ENCODE results near the gene SLC39A11. TPM values are rescaled to one million over a fixed set of nuclear protein-coding genes. Genes with fewer than 3 reads are reported as not detected.
"Not testable (repeated sequence)": the region's sequence is repeated elsewhere in the genome, so short reads cannot be mapped to it uniquely, and the experiment has no call there.

SLC39A11 gene
- total RNA-seq, 4 donors from 2014 or later = 55.1 to 123 (median 97.0) TPM

GRCh38 chr17:72903522-72903921, 189.0 kb downstream of the SLC39A11 start:
- H3K4me3 ChIP-seq (replicated peaks in 1 of 3) = no peak overlapping the region
- no peak overlapping the region for H3K27ac ChIP-seq
- intact Hi-C loops (cut with DNase I) = no loop called here
- H3K27me3 ChIP-seq = no peaks in the 10 kb centered on the region
- H3K9me3 ChIP-seq = no peaks in the 10 kb centered on the region
- WGBS, 2 donors = 57 to 81% methylated on average over 4 of the region's 4 CpGs
- H3K4me1 ChIP-seq = no peaks in the 10 kb centered on the region
- no peak for DNase-seq
- no peak for TF ChIP-seq POLR2A (IDR thresholded peaks at IDR 0.05)
- TF ChIP-seq CTCF (IDR thresholded peaks at IDR 0.05) = no peak
- peaks cover 0 to 3% of the 10 kb centered on the region in 2 donors for H3K36me3 ChIP-seq

GRCh38 chr17:72901657-72902056, 190.8 kb downstream of the SLC39A11 start:
- Histone ChIP-seq H3K4me3 (replicated peaks in 1 of 3) (no peak overlapping the region), H3K27ac (no peak overlapping the region), H3K4me1 (no peaks in the 10 kb centered on the region), H3K27me3 (no peaks in the 10 kb centered on the region), H3K9me3 (no peaks in the 10 kb centered on the region), H3K36me3 (peaks cover 0 to 3% of the 10 kb centered on the region in 2 donors)
- WGBS, 2 donors = 93 to 100% methylated on average over 3 of the region's 3 CpGs
- TF ChIP-seq POLR2A (IDR thresholded peaks at IDR 0.05) (no peak), CTCF (IDR thresholded peaks at IDR 0.05) (no peak)
- DNase-seq = no peak
- intact Hi-C loops (cut with DNase I) = no loop called here

GRCh38 chr17:72901083-72901482, 191.4 kb downstream of the SLC39A11 start:
- H3K4me3 ChIP-seq (replicated peaks in 1 of 3) = no peak overlapping the region
- H3K4me1 ChIP-seq = no peaks in the 10 kb centered on the region
- no peak for DNase-seq
- no peak for TF ChIP-seq CTCF (IDR thresholded peaks at IDR 0.05)
- TF ChIP-seq POLR2A (IDR thresholded peaks at IDR 0.05) = no peak
- intact Hi-C loops (cut with DNase I) = no loop called here
- no peaks in the 10 kb centered on the region for H3K27me3 ChIP-seq
- H3K36me3 ChIP-seq = peaks cover 0 to 1% of the 10 kb centered on the region in 2 donors
- H3K27ac ChIP-seq = no peak overlapping the region
- WGBS, 2 donors = 88 to 90% methylated on average over 9 of the region's 9 CpGs
- no peaks in the 10 kb centered on the region for H3K9me3 ChIP-seq

GRCh38 chr17:72900654-72900971, 191.9 kb downstream of the SLC39A11 start:
- no peaks in the 10 kb centered on the region for H3K27me3 ChIP-seq
- H3K4me1 ChIP-seq = no peaks in the 10 kb centered on the region
- no peak for DNase-seq
- no peak for TF ChIP-seq POLR2A (IDR thresholded peaks at IDR 0.05)
- no peak for TF ChIP-seq CTCF (IDR thresholded peaks at IDR 0.05)
- 73 to 74% methylated on average over 6 of the region's 6 CpGs for WGBS, 2 donors
- no peaks in the 10 kb centered on the region for H3K9me3 ChIP-seq
- intact Hi-C loops (cut with DNase I) = no loop called here
- no peak overlapping the region for H3K4me3 ChIP-seq (replicated peaks in 1 of 3)
- no peaks in the 10 kb centered on the region for H3K36me3 ChIP-seq
- H3K27ac ChIP-seq = no peak overlapping the region

- intact Hi-C loops (cut with DNase I) = no loop called here
- no peak overlapping the region for H3K4me3 ChIP-seq (replicated peaks in 1 of 3)
- no peak for TF ChIP-seq POLR2A (IDR thresholded peaks at IDR 0.05)
- TF ChIP-seq CTCF (IDR thresholded peaks at IDR 0.05) = no peak
- H3K27ac ChIP-seq = no peak overlapping the region
- no peaks in the 10 kb centered on the region for H3K27me3 ChIP-seq
- 64 to 73% methylated on average over 9 of the region's 9 CpGs for WGBS, 2 donors
- H3K4me1 ChIP-seq = no peaks in the 10 kb centered on the region
- no peaks in the 10 kb centered on the region for H3K9me3 ChIP-seq
- no peaks in the 10 kb centered on the region for H3K36me3 ChIP-seq
- DNase-seq = no peak
Observed at GRCh38 chr17:72898725-72899124, 193.8 kb downstream of the SLC39A11 start.

GRCh38 chr17:72896288-72896687, 196.2 kb downstream of the SLC39A11 start:
- intact Hi-C loops (cut with DNase I); H3K36me3 ChIP-seq; H3K9me3 ChIP-seq; H3K4me1 ChIP-seq; H3K4me3 ChIP-seq (replicated peaks in 1 of 3); H3K27ac ChIP-seq; DNase-seq; H3K27me3 ChIP-seq: not testable (repeated sequence)
- 93 to 95% methylated on average over 7 of the region's 7 CpGs for WGBS, 2 donors

Measured in thyroid gland (tissue), 4 donors.